Tibial nerve (tissue), 3 donors: Measurements from ENCODE around the gene NAP1L5.

ENCODE experiments used
- CTCF ChIP-seq, 5 experiments: fragments of 200-600 bp in 3 of 5; fragments of 450-650 bp in 2 of 5; sonication (generic) in 3 of 5; IDR thresholded peaks; one replicate each; pipeline ENCODE4 v1.5.1; 2016 to 2019; ENCODE audit warnings: antibody characterized with exemption in 5 of 5, mild to moderate bottlenecking in 3 of 5, moderate library complexity in 2 of 5
- POLR2A ChIP-seq, 2 donors: fragments of 450-650 bp; IDR thresholded peaks; one replicate each; pipeline ENCODE4 v1.6.1; 2017; ENCODE audit warnings: antibody characterized with exemption in 2 of 2, mild to moderate bottlenecking in 2 of 2, moderate library complexity in 2 of 2

GRCh38 chr4:88747351-88747750, 49.7 kb upstream of the NAP1L5 start:
- TF ChIP-seq CTCF (IDR thresholded peaks at IDR 0.05), result no peak
- TF ChIP-seq POLR2A (IDR thresholded peaks at IDR 0.05), result no peak
